Raji (cell line): ENCODE data around the gene ZPR1.

Experiments used
- POLR2A ChIP-seq: IDR thresholded peaks from 2 replicates; pipeline ENCODE4 v1.6.1; 2011; ENCODE audit warnings: low read depth, low read length, control low read depth; ENCODE audit not compliant: insufficient read depth

ZPR1 gene

GRCh38 chr11:116808262-116809175 lies 20.7 kb upstream of the ZPR1 start:
- TF ChIP-seq POLR2A, result no peak

DNA sequence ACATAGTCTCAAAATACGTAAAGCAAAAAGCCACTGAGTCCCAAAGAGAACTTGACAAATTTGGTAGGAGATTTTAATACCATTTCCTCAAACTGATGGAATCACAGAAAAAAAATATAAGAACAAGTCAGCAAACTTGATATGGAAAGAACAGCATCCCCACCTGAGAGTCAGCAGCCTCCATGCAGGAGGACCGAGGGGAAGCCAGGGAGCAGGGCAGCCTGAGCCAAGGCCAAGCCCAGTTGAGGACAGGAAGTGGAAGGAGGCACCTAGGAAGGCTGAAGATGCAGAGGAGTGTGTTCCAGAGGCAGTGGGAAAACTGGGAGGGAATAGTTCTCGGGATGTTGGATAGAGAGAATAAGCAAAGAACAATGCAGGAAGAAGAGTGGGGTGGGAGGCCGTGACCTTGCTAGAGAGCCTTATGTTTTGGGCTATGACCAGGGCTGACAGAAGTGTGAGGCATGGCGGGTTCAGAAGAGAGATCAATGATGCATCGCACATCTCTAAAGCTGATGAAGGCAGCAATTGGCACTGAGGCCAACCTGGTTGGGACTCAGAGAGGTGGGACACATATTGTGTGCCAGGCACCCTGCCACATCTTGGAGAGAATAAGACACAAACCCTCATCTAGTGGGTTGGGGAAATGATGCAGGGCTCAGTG lies 19.9 kb upstream of the ZPR1 start:
- no peak for TF ChIP-seq POLR2A

GRCh38 chr11:116804001-116804400 lies 16.2 kb upstream of the ZPR1 start:
- no peak for TF ChIP-seq POLR2A

- TF ChIP-seq POLR2A, result no peak
These were observed 12.8 kb upstream of the ZPR1 start for GRCh38 chr11:116800610-116801009.

DNA sequence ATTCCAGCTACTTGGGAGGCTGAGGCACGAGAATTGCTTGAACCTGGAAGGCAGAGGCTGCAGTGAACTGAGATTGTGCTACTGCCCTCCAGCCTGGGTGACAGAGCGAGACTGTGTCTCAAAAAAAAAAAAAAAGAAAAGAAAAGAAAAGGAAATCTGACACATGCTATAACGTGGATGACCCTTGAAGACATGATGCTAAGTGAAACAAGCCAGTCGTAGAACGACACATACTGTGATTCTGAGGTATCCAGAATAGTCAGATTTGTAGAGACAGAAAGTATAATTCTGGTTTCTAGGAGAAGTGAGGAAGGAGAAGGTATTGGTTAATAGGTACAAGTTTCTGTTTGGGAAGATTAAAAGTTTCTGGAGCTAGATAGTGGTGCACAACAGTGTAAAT lies 10.5 kb upstream of the ZPR1 start:
- TF ChIP-seq POLR2A, result no peak

DNA sequence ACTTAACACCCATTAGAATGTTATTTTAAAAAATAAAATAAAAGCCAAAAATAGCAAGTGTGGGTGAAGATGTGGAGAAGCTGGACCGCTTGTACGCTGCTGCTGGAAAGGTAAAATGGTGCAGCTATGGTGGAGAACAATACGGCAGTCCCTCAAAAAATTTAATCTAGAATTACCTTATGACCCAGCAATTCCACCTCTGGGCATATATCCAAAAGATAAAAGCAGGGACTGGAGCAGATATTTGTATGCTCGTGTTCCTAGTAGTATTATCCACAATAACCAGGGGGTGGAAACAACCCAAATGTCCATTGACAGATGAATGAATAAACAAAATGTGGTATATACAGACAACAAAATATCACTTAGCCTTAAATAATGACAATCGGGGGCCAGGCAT lies 10.0 kb upstream of the ZPR1 start:
- TF ChIP-seq POLR2A, result no peak

DNA sequence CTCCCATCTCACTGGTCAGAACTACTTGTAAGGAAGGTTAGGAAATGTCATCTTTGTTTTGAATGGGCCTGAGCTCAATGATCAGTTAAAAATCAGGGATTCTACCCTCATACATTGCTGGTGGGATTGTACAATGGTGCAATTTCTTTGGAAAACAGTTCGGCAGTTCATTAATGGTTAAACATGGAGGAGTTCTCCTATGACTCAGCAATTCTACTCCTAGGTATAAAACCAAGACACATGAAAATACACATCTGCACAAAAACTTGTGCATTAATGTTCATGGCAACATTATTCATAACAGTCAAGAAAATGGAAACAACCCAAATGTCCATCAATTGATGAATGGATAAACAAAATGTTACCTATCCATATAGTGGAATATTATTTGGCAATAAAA lies 8.7 kb upstream of the ZPR1 start:
- TF ChIP-seq POLR2A, result no peak

GRCh38 chr11:116794851-116795250 lies 7.0 kb upstream of the ZPR1 start:
- TF ChIP-seq POLR2A, result no peak

DNA sequence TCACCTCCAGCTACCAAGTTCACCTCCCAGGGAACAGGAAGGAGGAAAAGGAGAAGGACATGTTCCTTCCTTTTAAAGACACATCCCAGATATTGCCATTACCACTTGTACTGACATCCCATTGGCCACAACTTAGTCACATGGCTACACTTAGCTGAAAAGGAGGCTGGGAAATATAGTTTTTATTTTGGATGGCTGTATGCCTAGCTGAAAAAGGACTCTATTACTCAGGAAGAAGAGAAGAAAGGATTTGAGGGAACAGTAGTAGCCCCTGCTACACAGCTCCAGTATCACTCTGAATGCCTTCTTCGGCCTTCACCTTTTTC lies 5.9 kb upstream of the ZPR1 start:
- no peak for TF ChIP-seq POLR2A

GRCh38 chr11:116792869-116793771 lies 5.3 kb upstream of the ZPR1 start:
- TF ChIP-seq POLR2A, result no peak

GRCh38 chr11:116792144-116792868 lies 4.5 kb upstream of the ZPR1 start:
- TF ChIP-seq POLR2A, result no peak

- no peak for TF ChIP-seq POLR2A
These were observed 4.0 kb upstream of the ZPR1 start, which contains the start of gene APOA5 for GRCh38 chr11:116791813-116792143. APOA5 (minus strand) TSS chr11:116791879; CDS start chr11:116791860, 19 bp downstream.

GRCh38 chr11:116791002-116791812 lies 3.4 kb upstream of the ZPR1 start:
- no peak for TF ChIP-seq POLR2A
